GM19023 (cell line): ENCODE data around the gene CR1L.
A peak's percentile ranks its signal among the peaks of the same experiment; 100 is the strongest.
"Not testable (repeated sequence)": the region's sequence is repeated elsewhere in the genome, so short reads cannot be mapped to it uniquely, and the experiment has no call there.

ENCODE experiments used
- ATAC-seq: cut with Tn5 transposase; IDR thresholded peaks from one replicate; pipeline ENCODE4 v1.9.1; 2021; ENCODE audit warnings: mild to moderate bottlenecking, moderate library complexity; ENCODE audit not compliant: unreplicated experiment

The CR1L gene

GRCh38 chr1:207744000-207744534, 99.1 kb downstream of the CR1L start:
- ATAC-seq: no peak

GRCh38 chr1:207745285-207745684, 100.4 kb downstream of the CR1L start:
- ATAC-seq: no peak

GRCh38 chr1:207745839-207746767, 101.2 kb downstream of the CR1L start:
- no peak for ATAC-seq

GRCh38 chr1:207747627-207748492, 102.9 kb downstream of the CR1L start:
- no peak for ATAC-seq

GRCh38 chr1:207748737-207749528, 104.0 kb downstream of the CR1L start:
- no peak for ATAC-seq

- no peak for ATAC-seq
These were observed 105.8 kb downstream of the CR1L start for GRCh38 chr1:207750631-207751305.

- ATAC-seq: peak; percentile 2
These were observed 106.5 kb downstream of the CR1L start for GRCh38 chr1:207751463-207751789.

- peak; percentile 97 for ATAC-seq
These were observed 107.0 kb downstream of the CR1L start, which contains the start of gene CD46 for GRCh38 chr1:207751790-207752455. Gene CD46 (plus strand): TSS chr1:207752054. CDS start chr1:207752213, 159 bp downstream.

- ATAC-seq: peak; percentile 38
These were observed 107.6 kb downstream of the CR1L start for GRCh38 chr1:207752456-207752998.

GRCh38 chr1:207753611-207754010, 108.7 kb downstream of the CR1L start:
- no peak for ATAC-seq

GRCh38 chr1:207754011-207754410, 109.1 kb downstream of the CR1L start:
- no peak for ATAC-seq

- ATAC-seq: no peak
These were observed 110.2 kb downstream of the CR1L start for GRCh38 chr1:207754974-207755700.

- ATAC-seq: no peak
These were observed 111.1 kb downstream of the CR1L start for GRCh38 chr1:207755846-207756693.

- no peak for ATAC-seq
These were observed 117.7 kb downstream of the CR1L start for GRCh38 chr1:207762622-207763021.

- ATAC-seq: no peak
These were observed 118.2 kb downstream of the CR1L start for GRCh38 chr1:207763091-207763490.

- ATAC-seq: no peak
These were observed 119.0 kb downstream of the CR1L start for GRCh38 chr1:207763972-207764371.

GRCh38 chr1:207766569-207766968, 121.6 kb downstream of the CR1L start:
- no peak for ATAC-seq

GRCh38 chr1:207770514-207770913, 125.6 kb downstream of the CR1L start:
- not testable (repeated sequence) for ATAC-seq
